NCI-H446 treated with DMSO at 0.1 percent for 48 hours (cell line): ENCODE measurements around the gene CDH8.

Source experiments
- DNase-seq: peaks from one replicate; lab custom pipeline; 2025; lab: John Stamatoyannopoulos, UW

Gene CDH8

GRCh38 chr16:62036101-62036801, at the start of gene CDH8:
TSS of gene CDH8 (minus strand) at chr16:62036438. CDS start at chr16:62021403, 15,035 bp downstream.
- no peak for DNase-seq

GRCh38 chr16:62079236-62079635, 43.0 kb upstream of the CDH8 start:
- no peak for DNase-seq

DNA sequence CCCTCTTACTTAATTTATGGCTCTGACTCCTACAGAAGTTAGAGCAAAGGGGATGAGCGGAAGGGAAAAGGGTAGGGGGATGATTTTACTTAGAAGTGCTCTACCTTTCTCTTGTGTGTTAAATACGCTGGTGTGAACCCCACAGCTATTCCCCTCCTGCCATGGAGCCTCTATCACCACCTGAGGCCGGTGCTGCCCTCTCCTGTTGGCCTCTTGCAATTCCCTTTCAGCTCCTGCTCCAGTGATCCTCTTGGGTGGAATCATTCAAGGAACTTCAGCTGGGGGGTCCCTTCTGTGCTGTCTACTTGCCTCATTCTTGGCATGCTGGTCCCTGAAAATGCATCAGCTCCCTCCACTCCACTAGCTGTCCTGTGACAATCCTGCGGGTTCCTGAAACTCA, 41.8 kb upstream of the CDH8 start:
- no peak for DNase-seq

DNA sequence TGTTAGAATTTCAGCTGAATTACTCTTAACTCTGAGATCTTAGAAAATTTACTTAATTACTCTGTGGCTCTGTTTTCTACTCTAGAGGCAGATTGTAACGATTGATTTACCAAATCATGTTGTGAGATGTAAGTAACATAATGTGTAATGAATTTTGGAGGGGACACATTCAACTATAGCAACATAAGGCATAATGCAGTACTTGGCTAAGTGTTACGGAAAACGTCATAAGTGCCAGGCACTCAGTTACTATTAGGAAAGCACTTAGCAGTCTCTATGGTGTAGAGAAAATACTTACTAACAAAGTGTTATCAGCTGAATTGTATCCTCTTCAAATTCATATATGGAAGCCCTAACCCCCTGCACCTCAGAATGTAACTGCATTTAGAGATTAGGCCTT, 40.6 kb upstream of the CDH8 start:
- no peak for DNase-seq

DNA sequence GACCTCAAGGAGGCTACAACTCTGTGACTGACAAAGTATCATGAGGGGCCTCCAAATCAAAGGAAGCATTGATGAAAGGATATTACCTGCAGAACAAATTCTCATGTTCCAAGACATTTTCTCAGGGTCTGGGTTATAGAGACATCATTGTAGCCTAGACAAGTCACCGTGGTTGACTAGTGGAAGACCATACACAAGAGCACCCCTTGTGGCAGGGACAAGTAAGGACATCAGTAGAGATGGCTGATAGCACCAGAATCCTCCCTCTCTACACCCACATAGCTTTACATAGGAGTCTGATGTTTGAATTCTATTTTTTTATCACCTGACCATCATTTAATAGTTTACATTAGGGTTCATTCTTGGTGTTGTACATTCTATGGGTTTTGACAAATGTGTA, 32.5 kb upstream of the CDH8 start:
- DNase-seq: no peak

- no peak for DNase-seq
These were observed 31.7 kb upstream of the CDH8 start for GRCh38 chr16:62067981-62068380.

DNA sequence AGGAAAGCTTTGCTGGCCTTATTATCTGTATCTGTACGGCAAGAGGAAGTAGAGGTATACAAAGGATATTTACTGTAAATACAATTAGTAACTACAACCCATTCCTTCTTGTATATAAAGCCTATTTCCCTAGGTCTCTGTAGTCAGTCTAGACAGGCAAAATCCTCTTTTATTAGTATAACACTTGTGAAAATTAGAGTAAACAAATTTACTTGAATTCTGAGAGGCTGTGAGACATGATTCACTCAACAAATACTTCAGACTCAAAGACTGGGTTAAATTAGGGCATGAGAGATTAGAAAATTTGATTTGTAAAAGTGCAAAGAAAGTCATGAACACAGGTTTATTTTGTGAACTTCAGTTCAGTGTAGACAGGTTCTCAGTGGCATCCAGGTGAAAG, 30.9 kb upstream of the CDH8 start:
- DNase-seq: no peak

DNA sequence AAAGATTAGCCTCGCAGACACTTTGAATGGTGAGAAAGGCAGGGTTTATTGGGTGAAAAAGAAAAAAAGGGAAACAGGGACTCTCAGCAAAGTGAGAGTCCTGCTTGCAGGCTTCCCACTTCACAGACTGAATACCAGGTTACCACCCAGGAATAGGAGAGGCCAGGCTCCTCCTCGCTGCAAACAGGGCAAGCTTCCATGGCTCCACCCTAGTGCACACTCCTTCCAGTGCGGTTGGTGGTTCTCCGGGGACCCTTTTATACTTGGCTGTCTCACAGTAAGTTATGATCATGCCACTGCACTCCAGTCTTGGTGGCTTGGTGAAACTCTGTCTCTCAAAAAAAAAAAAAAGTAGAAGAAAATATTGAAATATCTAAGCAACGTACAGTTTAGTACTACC, 30.5 kb upstream of the CDH8 start:
- no peak for DNase-seq

DNA sequence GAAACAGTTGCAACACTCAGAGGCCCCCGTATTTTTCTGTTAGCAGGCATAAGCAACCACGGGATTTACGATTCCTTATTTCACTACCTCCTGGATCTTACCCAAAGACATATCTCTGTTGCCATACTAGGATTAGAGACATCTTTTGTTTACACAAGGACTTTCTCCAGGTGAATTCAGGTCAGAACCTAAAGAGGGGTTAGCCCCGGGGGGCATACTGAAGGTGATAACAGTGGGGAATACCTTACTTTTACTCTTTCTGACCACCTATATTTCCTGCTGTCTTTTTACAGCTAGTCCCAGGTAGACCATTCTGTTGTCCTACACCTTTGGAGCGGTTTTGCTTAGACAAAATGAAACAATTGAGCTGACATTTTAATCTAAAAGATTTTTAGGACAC, 27.9 kb upstream of the CDH8 start:
- DNase-seq: no peak

- no peak for DNase-seq
These were observed 23.9 kb upstream of the CDH8 start for GRCh38 chr16:62060089-62060488.

GRCh38 chr16:62059527-62059926, 23.3 kb upstream of the CDH8 start:
- DNase-seq: no peak

GRCh38 chr16:62058412-62058811, 22.2 kb upstream of the CDH8 start:
- no peak for DNase-seq

- DNase-seq: no peak
These were observed 15.7 kb upstream of the CDH8 start for GRCh38 chr16:62051942-62052341.

- no peak for DNase-seq
These were observed 14.6 kb upstream of the CDH8 start for GRCh38 chr16:62050793-62051192.

DNA sequence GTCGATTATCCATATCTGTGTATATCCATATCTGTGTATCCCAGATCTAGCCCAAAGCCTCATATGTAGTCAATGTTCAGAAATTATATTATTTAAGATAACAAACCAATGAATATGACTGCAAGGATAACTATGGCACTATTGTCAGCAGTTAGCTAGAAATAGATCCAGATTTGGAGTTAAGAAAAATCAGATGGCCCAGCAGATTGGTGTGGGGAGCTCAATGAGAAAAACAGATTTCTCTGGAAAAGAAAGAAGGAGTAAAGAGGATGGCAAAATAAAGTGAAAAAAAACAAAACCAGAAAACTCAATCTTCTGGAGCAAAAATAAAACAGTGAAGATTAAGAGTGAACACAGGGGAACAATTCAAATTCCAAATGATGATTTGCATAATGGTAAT, 10.6 kb upstream of the CDH8 start:
- no peak for DNase-seq

DNA sequence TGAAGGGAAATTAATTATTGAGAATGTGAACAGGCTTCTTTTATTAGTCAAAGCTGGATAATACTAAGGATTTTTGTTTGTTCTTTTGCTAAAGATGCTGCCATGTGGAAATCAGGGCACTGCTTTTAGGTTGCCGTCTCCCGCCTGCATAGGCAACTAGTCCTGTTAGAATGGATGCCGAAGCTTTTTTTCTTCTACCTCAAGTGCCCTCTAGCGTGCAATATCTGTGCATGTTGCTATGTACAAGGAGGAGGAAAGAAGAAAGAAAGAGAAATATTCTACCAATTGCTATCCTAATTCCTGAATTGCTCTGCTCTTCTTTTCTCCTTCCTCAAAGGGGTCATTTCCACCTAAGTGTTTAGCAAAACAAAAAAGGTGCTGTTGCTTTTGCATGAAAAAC, 5.2 kb upstream of the CDH8 start:
- DNase-seq: no peak

- DNase-seq: no peak
These were observed 2.4 kb upstream of the CDH8 start for GRCh38 chr16:62038646-62039045.

GRCh38 chr16:62038225-62038624, 2.0 kb upstream of the CDH8 start:
- no peak for DNase-seq

GRCh38 chr16:62036802-62037135, 531 bp upstream of the CDH8 start:
- DNase-seq: no peak

- DNase-seq: no peak
These were observed 834 bp downstream of the CDH8 start for GRCh38 chr16:62035115-62036092.

- DNase-seq: no peak
These were observed 1.8 kb downstream of the CDH8 start for GRCh38 chr16:62034231-62035114.

DNA sequence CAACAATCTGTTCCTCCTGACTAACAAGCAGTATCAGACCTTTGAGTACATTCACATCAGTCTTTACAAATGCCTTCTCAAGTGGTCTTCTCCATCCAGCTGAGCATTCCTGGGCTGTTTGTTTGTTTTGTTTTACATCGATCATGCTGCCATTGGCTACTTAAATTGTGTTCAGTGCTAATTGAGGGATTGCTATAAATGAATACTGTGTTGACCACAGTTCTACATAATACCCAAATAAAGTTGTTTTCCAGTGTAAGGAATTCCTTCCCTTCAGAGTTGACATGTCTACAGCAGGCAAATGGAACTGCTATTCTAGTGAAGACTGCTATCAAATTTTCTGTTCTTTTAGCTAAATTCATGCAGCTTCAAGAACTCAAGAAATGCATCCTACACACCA, 3.2 kb downstream of the CDH8 start:
- no peak for DNase-seq
